ENCODE data around the gene ENPP6.

GRCh38 chr4:184122631-184123408 lies 94.9 kb downstream of the ENPP6 start:
- TF ChIP-seq CTCF (IDR thresholded peaks at IDR 0.05; ENCODE audit: extremely low read depth in 1 of 2, insufficient read depth in 1 of 2, low read depth in 1 of 2, low read length in 2 of 2) (no peak), POLR2A (IDR thresholded peaks at IDR 0.05; ENCODE audit: low read depth, low read length) (no peak)

Measured in endothelial cell of umbilical vein (primary cell).